Body of pancreas (tissue), 4 donors: Measurements from ENCODE around the gene ALDH1A2. TPM values are rescaled to one million over a fixed set of nuclear protein-coding genes. Genes with fewer than 3 reads are reported as not detected.

ENCODE experiments used
- ATAC-seq: fragments of 150-250 bp; one replicate; pipeline ENCODE4 v1.9.1; 2016
- DNase-seq, 4 donors: peaks; one replicate each; pipeline ENCODE4 v3.0.0-alpha.2; 2019
- H3K27ac ChIP-seq, 4 donors: fragments of 200-600 bp; sonication (generic); 1 replicate in 3 of 4; 2 replicates in 1 of 4; pipeline versions ENCODE4 v1.5.1 to v1.6.1; 2016 to 2019; ENCODE audit warnings: mild to moderate bottlenecking in 1 of 4, mixed read lengths in 1 of 4, moderate library complexity in 1 of 4
- H3K27me3 ChIP-seq, 2 donors: fragments of 200-600 bp; sonication (generic); one replicate each; pipeline ENCODE4 v1.6.0; 2016; ENCODE audit warnings: mild to moderate bottlenecking in 1 of 2
- H3K36me3 ChIP-seq, 2 donors: fragments of 200-600 bp; sonication (generic); replicated peaks in 1 of 2; 2 replicates each; pipeline ENCODE4 v1.5.1; 2016; ENCODE audit warnings: low read depth in 2 of 2; ENCODE audit not compliant: insufficient read depth in 1 of 2
- H3K4me1 ChIP-seq: fragments of 200-600 bp; sonication (generic); one replicate; pipeline ENCODE4 v1.6.0; 2016
- H3K4me3 ChIP-seq, 2 donors: fragments of 200-600 bp; sonication (generic); 1 replicate in 1 of 2; 2 replicates in 1 of 2; pipeline ENCODE4 v1.5.1; 2016 to 2019
- H3K9me3 ChIP-seq, 3 donors: fragments of 200-600 bp; sonication (generic); 1 replicate in 2 of 3; 2 replicates in 1 of 3; pipeline ENCODE4 v1.5.1; 2016
- CTCF ChIP-seq, 7 experiments: fragments of 450-650 bp in 4 of 7; fragments of 200-600 bp in 3 of 7; sonication (generic) in 3 of 7; IDR thresholded peaks; one replicate each; pipeline ENCODE4 v1.5.1; 2016 to 2019; ENCODE audit warnings: antibody characterized with exemption in 7 of 7
- POLR2A ChIP-seq, 3 donors: fragments of 450-650 bp; IDR thresholded peaks; one replicate each; pipeline ENCODE4 v1.6.1; 2016; ENCODE audit warnings: antibody characterized with exemption in 3 of 3, mild to moderate bottlenecking in 2 of 3
- WGBS, 2 donors: methylation state at CpG; one replicate each; pipeline ENCODE4 v1.1.5; 2017; 5-methylcytosine and 5-hydroxymethylcytosine counted together
- intact Hi-C: fragments of 100-400 bp; cut with DNase I; formaldehyde crosslinking; loops from one replicate; pipeline ENCODE4 v1.15.1; 2023
- total RNA-seq, 2 donors: library from RNA; depleted of rRNA; stranded (reverse); fragments of >200 nt; gene quantifications; one replicate each; pipeline ENCODE4 v1.1.0, GENCODE V29; 2016

Gene ALDH1A2
- total RNA-seq, 2 donors from 2014 or later: 1.6 to 2.1 TPM

GRCh38 chr15:58021332-58022230 lies 43.9 kb downstream of the ALDH1A2 start:
- H3K27me3 ChIP-seq: no peaks in the 10 kb centered on the region
- intact Hi-C loops: no loop called here
- H3K4me3 ChIP-seq: no peak overlapping the region
- H3K4me1 ChIP-seq: no peaks in the 10 kb centered on the region
- WGBS, 2 donors: 76 to 77% methylated on average over 7 to 9 of the region's 9 CpGs
- DNase-seq: no peak
- no peak for ATAC-seq
- peaks cover 0 to 17% (median 0%) of the 10 kb centered on the region in 3 donors for H3K9me3 ChIP-seq
- H3K36me3 ChIP-seq: no peaks in the 10 kb centered on the region
- TF ChIP-seq POLR2A (IDR thresholded peaks at IDR 0.05) (no peak), CTCF (IDR thresholded peaks at IDR 0.05) (no peak)
- H3K27ac ChIP-seq: no peak overlapping the region

GRCh38 chr15:58019503-58020376 lies 45.8 kb downstream of the ALDH1A2 start:
- H3K36me3 ChIP-seq: no peaks in the 10 kb centered on the region

GRCh38 chr15:58017869-58018268 lies 47.6 kb downstream of the ALDH1A2 start:
- Histone ChIP-seq H3K4me3 (no peak overlapping the region), H3K36me3 (no peaks in the 10 kb centered on the region), H3K27me3 (no peaks in the 10 kb centered on the region), H3K4me1 (no peaks in the 10 kb centered on the region), H3K27ac (no peak overlapping the region), H3K9me3 (no peaks in the 10 kb centered on the region)
- ATAC-seq (no peak), DNase-seq (no peak)
- TF ChIP-seq CTCF (IDR thresholded peaks at IDR 0.05): no peak
- TF ChIP-seq POLR2A (IDR thresholded peaks at IDR 0.05): no peak
- intact Hi-C loops: no loop called here
- 82 to 89% methylated on average over 1 of the region's 1 CpG for WGBS, 2 donors

More at GRCh38 chr15:58019503-58020376, 45.8 kb downstream of the ALDH1A2 start:
- Histone ChIP-seq H3K9me3 (peaks cover 0 to 7% (median 0%) of the 10 kb centered on the region in 3 donors), H3K4me1 (no peaks in the 10 kb centered on the region), H3K4me3 (no peak overlapping the region), H3K27me3 (no peaks in the 10 kb centered on the region), H3K27ac (no peak overlapping the region)
- intact Hi-C loops: no loop called here
- WGBS, 2 donors: 56 to 60% methylated on average over 5 of the region's 5 CpGs
- TF ChIP-seq POLR2A (IDR thresholded peaks at IDR 0.05) (no peak), CTCF (IDR thresholded peaks at IDR 0.05) (no peak)
- ATAC-seq: no peak
- DNase-seq: no peak

- no peaks in the 10 kb centered on the region for H3K27me3 ChIP-seq
These were observed 48.8 kb downstream of the ALDH1A2 start for GRCh38 chr15:58016581-58017175.

More at GRCh38 chr15:58016581-58017175, 48.8 kb downstream of the ALDH1A2 start:
- ATAC-seq (no peak), DNase-seq (no peak)
- Histone ChIP-seq H3K9me3 (no peaks in the 10 kb centered on the region), H3K4me1 (no peaks in the 10 kb centered on the region), H3K27ac (no peak overlapping the region), H3K4me3 (no peak overlapping the region), H3K36me3 (no peaks in the 10 kb centered on the region)
- WGBS, 2 donors: 53 to 55% methylated on average over 2 of the region's 2 CpGs
- intact Hi-C loops: no loop called here
- TF ChIP-seq CTCF (IDR thresholded peaks at IDR 0.05) (no peak), POLR2A (IDR thresholded peaks at IDR 0.05) (no peak)
